NT2/D1 (cell line): ENCODE data around the gene S100A2.

Experiments
- YY1 ChIP-seq: IDR thresholded peaks from 2 replicates; pipeline ENCODE4 v1.6.1; 2011; ENCODE audit not compliant: insufficient read length, insufficient read depth
- ZNF274 ChIP-seq: IDR thresholded peaks from 2 replicates; pipeline ENCODE4 v1.6.1; 2011; ENCODE audit warnings: mild to moderate bottlenecking, low read depth, low read length

- TF ChIP-seq YY1 (no peak), ZNF274 (no peak)
Measured at GRCh38 chr1:153592748-153593147, 27.1 kb upstream of the S100A2 start.
